Measurements from ENCODE around the gene JAM3.

DNA sequence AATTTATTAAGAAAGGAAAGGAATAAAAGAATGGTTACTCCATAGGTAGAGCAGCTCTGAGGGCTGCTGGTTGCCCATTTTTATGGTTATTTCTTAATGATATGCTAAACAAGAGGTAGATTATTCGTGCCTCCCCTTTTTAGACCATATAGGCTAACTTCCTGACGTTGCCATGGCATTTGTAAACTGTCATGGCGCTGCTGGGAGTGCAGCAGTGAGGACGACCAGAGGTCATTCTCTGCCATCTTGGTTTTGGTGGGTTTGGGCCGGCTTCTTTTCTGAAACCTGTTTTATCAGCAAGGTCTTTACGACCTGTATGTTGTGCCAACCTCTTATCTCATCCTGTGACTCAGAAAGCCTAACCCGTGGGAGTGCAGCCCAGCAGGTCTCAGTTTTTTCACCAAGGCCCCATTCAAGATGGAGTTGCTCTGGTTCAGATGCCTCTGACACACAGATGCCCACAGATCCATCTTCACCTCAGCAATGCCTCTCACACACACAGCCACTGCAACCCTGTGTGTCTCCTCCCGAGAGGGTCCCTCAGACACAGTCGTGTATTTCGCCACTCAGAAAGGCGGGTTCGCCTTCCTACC is 16.4 kb upstream of the JAM3 start:
- TF ChIP-seq, protein P1, sequence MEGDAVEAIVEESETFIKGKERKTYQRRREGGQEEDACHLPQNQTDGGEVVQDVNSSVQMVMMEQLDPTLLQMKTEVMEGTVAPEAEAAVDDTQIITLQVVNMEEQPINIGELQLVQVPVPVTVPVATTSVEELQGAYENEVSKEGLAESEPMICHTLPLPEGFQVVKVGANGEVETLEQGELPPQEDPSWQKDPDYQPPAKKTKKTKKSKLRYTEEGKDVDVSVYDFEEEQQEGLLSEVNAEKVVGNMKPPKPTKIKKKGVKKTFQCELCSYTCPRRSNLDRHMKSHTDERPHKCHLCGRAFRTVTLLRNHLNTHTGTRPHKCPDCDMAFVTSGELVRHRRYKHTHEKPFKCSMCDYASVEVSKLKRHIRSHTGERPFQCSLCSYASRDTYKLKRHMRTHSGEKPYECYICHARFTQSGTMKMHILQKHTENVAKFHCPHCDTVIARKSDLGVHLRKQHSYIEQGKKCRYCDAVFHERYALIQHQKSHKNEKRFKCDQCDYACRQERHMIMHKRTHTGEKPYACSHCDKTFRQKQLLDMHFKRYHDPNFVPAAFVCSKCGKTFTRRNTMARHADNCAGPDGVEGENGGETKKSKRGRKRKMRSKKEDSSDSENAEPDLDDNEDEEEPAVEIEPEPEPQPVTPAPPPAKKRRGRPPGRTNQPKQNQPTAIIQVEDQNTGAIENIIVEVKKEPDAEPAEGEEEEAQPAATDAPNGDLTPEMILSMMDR (IDR thresholded peaks at IDR 0.05; ENCODE audit: insufficient read depth, low read length, poor library complexity, severe bottlenecking) = no peak
- TF ChIP-seq EZH2phosphoT487 (conservative IDR thresholded peaks at IDR 0.05; ENCODE audit: low read length) = no peak

Measured in SU-DHL-6 (cell line).